GM21576 (cell line): ENCODE measurements around the gene C10orf95.

Source experiments
- ATAC-seq: cut with Tn5 transposase; IDR thresholded peaks from one replicate; pipeline ENCODE4 v1.9.1; 2021; ENCODE audit warnings: mild to moderate bottlenecking, moderate library complexity; ENCODE audit not compliant: unreplicated experiment

The C10orf95 gene

DNA sequence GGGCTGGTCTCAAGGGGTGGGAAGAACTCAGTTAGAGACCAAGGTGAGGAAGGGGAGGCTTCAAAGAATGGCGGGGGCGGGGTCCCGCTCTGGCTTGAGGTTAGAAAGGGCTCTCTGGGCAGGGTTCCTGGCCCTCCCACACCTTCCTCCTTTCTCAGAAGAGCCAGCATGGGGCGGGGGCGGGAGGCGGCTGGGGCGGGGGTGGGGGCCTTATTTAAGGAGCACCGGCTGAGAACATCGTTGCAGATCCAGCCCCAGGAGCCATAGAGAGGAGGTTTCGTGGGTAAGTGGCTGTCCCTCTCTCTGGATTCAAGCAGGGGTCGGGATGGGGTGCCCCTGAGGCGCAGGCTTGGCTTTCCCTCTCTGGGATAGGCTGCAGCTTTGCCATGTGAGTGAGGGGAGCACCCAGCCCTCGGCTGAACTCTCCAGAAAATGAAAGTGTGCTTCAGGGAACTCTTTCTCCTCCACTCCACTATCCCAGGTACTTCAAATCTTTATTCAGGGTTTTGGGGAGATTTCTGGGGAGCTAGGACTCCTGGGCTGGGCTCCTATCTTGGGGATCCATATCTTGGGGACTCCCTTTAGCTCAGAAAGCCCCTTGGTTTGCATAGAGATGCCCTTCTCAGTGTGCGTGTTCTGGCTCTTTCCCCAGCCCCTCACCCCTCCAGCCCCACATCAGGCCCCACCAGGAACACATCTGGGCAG, 15.7 kb downstream of the C10orf95 start:
- ATAC-seq, result no peak

DNA sequence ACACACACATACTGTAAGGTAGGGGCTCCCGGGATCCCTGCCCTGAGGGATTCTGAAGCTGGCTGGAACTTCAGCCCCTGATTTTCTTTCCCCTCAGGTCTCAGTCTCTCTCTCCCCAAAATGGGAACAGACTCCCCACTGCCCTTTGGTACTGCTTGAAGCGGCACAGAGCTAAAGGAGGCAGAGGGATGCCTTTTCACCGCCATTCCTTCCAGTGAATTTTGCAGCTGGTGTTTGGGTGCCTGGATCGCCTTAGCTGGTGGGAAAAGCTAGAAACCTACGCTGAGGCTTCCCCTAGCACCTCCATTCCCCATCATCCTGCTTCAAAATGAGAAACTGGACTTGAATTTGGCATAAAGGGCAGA, 16.2 kb downstream of the C10orf95 start:
- no peak for ATAC-seq

- no peak for ATAC-seq
Measured at GRCh38 chr10:102434394-102435132, 16.8 kb downstream of the C10orf95 start.

GRCh38 chr10:102433619-102434046, 17.7 kb downstream of the C10orf95 start:
- ATAC-seq, result no peak

DNA sequence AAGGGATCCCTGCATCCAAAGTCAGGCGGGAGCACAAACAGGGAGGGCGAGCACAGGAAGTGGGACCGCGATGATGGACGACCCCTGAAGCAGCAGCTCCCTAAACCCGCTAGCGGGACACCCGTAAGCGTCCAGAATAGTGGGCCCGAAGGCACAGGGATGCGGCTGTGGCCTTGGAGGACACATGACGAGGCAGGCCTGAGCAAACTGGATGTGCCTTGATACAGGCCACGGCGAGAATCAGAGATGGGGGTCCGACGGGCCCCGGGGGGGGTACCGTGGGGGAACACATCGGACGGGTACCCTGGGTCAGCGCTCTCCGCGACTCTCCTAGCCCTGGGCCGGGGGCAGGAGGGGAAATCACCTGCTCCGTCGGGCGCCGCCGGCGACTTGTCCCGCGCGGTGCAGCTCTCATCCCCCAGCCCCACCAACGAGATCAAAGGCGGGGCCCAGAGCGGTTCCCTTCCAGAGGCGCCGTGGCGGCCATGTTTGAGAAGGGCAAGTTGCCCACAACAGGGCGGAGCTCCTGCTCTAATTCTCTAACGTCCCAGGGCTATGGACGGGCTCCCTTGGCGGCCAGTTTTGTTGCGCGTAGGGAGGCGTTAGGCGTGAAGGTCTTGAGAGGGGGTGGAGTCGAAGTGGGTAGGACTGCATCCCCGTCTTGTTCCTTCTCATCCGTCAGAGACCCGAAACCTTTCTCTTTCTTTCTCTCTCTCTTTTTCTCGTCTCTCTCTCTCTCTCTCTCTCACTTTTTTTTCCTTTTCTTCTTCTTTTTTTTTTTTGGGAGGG, 19.0 kb downstream of the C10orf95 start, which contains the start of gene CUEDC2:
CUEDC2 (minus strand) TSS at position 413 of the 789 bp plus-strand sequence. CDS start 7,386 bp downstream, outside the sequence.
- peak; percentile 91 for ATAC-seq

GRCh38 chr10:102431452-102432124, 19.8 kb downstream of the C10orf95 start:
- no peak for ATAC-seq

- no peak for ATAC-seq
Measured at GRCh38 chr10:102429468-102429867, 21.9 kb downstream of the C10orf95 start.

GRCh38 chr10:102426803-102427287, 24.5 kb downstream of the C10orf95 start:
- ATAC-seq, result no peak

DNA sequence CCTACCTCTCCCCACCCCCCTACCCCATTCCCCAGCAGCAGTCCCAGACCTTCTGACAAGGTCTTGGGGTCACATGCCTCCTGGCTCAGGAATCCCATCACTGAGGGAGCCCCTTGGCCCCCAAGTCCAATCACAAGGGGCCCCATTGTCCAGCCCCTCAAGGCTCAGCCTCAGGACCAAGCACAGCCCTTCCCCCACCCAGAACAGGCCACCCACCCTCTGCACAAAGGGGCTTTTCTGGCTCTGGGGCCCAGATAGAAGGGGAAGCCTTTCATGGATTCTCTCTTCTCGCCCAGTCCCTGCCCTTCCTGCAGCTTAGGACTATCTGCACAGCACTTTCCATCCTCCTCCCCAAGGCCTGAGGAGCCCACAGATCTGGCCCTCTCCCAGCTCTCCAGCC, 25.9 kb downstream of the C10orf95 start:
- ATAC-seq, result no peak

DNA sequence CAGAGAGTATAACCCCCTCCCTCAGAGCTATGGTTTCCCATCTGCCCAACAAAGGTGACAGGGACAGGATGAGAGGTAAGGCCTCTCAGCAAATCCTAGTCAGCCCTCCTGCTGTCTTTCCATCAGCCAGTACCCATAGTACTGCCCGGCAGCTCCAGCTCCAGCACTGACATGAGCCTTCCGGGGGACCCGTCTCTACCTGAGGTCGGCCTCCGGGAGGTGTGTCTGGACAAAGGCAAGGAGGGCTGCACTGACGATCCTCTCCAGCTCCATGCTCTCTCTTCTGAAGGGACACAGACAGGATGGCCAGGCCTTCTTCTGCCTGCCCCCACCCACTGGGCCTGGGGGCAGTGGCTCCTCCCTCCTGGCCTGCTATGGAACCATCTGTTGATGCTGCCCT, 26.4 kb downstream of the C10orf95 start:
- ATAC-seq, result no peak

GRCh38 chr10:102424145-102424544, 27.2 kb downstream of the C10orf95 start:
- no peak for ATAC-seq

GRCh38 chr10:102423372-102423968, 27.9 kb downstream of the C10orf95 start:
- ATAC-seq, result no peak

- ATAC-seq, result peak; percentile 25
Measured at GRCh38 chr10:102422545-102423129, 28.7 kb downstream of the C10orf95 start.

DNA sequence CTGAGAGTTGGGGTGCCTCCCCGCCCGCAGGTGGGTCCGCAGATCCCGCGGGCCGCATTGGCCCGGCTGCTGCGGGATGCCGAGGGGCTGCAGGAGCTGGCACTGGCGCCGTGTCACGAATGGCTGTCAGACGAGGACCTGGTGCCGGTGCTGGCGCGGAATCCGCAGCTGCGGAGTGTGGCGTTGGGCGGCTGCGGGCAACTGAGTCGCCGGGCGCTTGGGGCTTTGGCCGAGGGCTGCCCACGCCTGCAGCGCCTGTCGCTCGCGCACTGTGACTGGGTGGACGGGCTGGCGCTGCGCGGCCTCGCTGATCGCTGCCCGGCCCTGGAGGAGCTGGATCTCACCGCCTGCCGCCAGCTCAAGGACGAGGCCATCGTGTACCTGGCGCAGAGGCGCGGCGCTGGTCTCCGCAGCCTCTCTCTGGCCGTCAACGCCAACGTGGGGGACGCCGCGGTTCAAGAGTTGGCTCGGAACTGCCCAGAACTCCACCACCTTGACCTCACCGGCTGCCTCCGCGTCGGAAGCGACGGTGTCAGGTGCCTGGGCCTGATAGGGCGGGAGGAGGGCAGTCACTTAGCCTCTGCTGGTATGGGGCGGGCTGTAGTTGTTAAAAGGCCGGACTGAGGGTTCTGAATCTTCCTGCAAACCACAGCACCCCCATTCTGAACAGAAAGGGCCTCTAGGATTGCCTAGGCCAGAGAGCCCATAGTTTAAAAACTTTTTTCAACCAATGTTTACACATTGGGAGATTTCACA, 29.4 kb downstream of the C10orf95 start:
- ATAC-seq, result no peak

- no peak for ATAC-seq
Measured at GRCh38 chr10:102421507-102421756, 29.9 kb downstream of the C10orf95 start.

- peak; percentile 59 for ATAC-seq
Measured at GRCh38 chr10:102420714-102421506, 30.4 kb downstream of the C10orf95 start, which contains the start of gene FBXL15. Gene FBXL15, plus strand, starts transcription at chr10:102420836. Its CDS starts 294 bp downstream, at chr10:102421130.

DNA sequence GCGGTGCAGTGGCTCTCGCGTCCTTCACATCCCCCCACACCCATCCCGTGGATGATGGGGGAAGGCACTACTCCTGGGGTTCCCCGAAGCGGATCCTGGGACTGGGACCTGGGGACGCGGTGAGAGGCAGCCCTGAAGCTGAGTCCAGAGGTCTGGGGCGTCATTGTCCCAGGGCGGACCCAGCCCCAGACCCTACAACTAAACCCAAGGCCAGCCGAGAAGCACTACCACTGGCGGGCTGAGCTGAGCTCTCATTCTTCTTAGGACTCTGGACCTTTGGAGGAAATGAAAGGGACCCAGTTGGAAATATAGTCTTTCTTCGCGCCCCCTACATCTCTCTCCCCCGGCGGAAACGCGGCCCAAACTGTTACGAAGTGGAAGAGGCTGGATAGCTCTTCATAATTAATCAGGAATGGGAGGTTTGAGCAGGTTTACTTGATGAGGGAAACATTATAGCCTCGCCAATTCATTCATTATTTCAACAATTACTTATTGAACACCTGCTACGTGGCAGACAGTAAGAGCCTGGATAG, 31.1 kb downstream of the C10orf95 start:
- ATAC-seq, result no peak
